LNCaP clone FGC (cell line): ENCODE data around the gene NDUFA11.

Experiments used
- DNase-seq: peaks from one replicate; pipeline ENCODE4 v3.0.0-alpha.2; 2011; ENCODE audit warnings: low read depth
- H3K4me3 ChIP-seq: 2 replicates; pipeline ENCODE4 v1.5.1; 2011; ENCODE audit warnings: mild to moderate bottlenecking, low read depth, low read length, control low read depth
- CTCF ChIP-seq: IDR thresholded peaks from 2 replicates; pipeline ENCODE4 v1.5.1; 2012; ENCODE audit warnings: mild to moderate bottlenecking; ENCODE audit not compliant: control insufficient read depth, insufficient read depth; ENCODE audit errors: extremely low read depth

The NDUFA11 gene

GRCh38 chr19:5899728-5900526 is 3.7 kb downstream of the NDUFA11 start:
- no peak for TF ChIP-seq CTCF
- no peak for DNase-seq

DNA sequence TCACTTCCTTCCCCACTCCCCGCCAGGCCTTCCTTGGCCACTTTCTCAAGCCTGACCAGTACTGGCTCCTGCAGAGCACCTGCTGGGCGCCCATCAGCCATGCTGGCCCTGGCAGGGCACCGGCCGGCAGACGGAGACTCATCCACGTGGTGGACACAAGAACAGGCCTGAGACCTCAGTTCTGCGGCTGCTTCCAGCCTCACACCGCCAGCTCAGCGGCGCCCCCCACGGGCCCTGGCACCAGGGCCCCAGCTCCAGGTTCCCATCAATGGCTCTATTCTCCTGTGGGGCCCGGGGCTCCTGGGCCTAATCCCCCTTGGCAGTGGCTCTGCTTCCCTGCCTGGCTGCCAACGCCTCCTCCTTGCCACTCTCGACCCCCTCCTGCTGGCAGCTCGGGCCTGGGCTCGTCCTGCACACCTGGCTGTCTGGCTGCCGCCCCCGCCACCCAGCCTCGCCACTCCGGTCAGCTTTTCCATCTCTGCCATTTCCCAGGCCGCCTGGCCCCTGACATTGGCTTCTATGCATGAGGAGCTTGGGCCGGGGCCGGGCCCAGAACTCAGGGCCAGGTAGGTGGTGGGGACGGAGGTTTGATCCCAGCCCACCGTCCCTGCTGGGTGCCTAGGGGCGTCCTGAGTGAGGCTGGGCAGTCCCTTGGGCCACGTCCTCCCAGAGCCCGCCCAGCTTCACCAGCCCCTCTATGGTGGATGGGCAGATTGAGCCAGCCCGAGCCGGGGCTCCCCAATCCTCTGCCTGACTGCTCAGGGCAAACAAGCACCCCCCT is 6.2 kb downstream of the NDUFA11 start:
- H3K4me3 ChIP-seq, result no peak overlapping the region
- no peak for TF ChIP-seq CTCF
- no peak for DNase-seq

More at GRCh38 chr19:5899728-5900526, 3.7 kb downstream of the NDUFA11 start:
- H3K4me3 ChIP-seq, result no peak overlapping the region

GRCh38 chr19:5896365-5897076 is 7.1 kb downstream of the NDUFA11 start:
- no peak for TF ChIP-seq CTCF
- H3K4me3 ChIP-seq, result no peak overlapping the region

GRCh38 chr19:5895890-5896289 is 7.7 kb downstream of the NDUFA11 start:
- TF ChIP-seq CTCF, result no peak
- no peak for DNase-seq
- H3K4me3 ChIP-seq, result no peak overlapping the region

More at GRCh38 chr19:5896365-5897076, 7.1 kb downstream of the NDUFA11 start:
- no peak for DNase-seq

DNA sequence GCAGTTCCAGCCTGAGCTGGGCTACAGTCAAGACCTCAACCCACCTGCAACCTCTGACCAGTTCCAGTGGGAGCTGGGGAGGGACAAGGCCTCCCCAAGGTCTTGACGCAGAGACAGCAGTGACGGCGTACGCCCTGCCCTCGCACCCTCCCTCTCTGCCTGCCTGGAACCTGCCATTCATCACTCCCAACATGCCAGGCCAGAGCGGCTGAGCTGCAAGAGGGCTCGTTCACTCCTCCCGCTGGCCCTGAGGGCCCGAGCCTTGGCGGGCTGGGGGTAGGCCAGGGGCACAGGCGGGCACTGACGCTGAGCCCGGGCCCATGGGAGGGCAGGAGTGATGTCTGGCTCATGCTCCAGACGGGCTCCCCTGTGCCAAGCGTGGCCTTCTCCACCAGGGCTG is 8.2 kb downstream of the NDUFA11 start:
- no peak for DNase-seq
- no peak overlapping the region for H3K4me3 ChIP-seq
- TF ChIP-seq CTCF, result no peak

DNA sequence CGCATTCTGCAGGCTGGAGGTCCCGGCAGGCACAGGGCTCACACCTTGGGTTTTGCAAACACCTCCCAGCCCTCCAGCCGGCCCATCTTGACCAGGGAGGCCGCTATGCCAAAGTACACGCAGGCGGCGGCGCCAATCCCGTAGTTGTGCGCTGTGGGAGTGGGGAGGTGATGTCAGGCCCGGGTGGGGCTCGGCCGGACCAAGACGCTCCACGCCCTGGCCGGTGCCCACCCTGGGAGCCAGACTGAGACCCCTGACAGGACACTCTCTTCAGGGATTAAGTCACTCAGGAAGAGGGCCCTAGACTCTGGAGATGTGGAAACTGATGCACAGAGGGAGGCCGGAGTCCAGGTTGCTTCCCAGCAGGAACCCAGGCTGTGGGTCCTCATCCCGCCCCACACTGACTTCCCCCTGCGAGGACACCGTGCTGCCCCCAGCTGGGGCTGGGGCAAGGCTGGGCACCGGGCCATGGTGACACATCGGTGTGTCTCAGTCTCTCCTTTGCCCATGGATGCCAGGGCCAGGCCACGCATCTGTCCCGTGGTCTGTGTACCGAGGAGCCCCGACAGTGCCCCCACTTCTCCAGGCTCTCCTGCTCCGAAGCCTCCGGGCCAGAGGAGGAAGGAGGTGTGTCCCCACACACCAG is 8.8 kb downstream of the NDUFA11 start:
- no peak overlapping the region for H3K4me3 ChIP-seq
- DNase-seq, result no peak
- no peak for TF ChIP-seq CTCF
